GM12878 (cell line): ENCODE results near the gene SAPCD2. TPM values are rescaled to one million over a fixed set of nuclear protein-coding genes. Genes with fewer than 3 reads are reported as not detected.

ENCODE experiments used
- ATAC-seq: fragments of 200-7000 bp; cut with Tn5 transposase; 3 replicates; pipeline ENCODE4 v1.9.1; 2020; ENCODE audit warnings: mild to moderate bottlenecking, moderate library complexity
- BruUV-seq: library from RNA; stranded (reverse); fragments of 400-500 nt; replicated peaks from 2 replicates; lab custom pipeline; 2021; lab: Mats Ljungman, UMichigan
- CTCF ChIA-PET: fragments of 300-600 bp; sonication (Branson Sonifier 250); formaldehyde crosslinking; extraction: SDS; loops from one replicate; lab custom pipeline; 2021; ENCODE audit warnings: inconsistent platforms; lab: Yijun Ruan, JAX
- POLR2A ChIA-PET: fragments of 350-600 bp; formaldehyde crosslinking; extraction: SDS; loops from one replicate; lab custom pipeline; 2021; ENCODE audit warnings: inconsistent platforms; lab: Charles Lee
- RAD21 ChIA-PET: fragments of 300-600 bp; sonication (Branson Sonifier 250); formaldehyde crosslinking; loops from one replicate; lab custom pipeline; 2023; ENCODE audit warnings: antibody characterized with exemption; ENCODE audit not compliant: unreplicated experiment; lab: Charles Lee
- SMC1A ChIA-PET: fragments of 300-600 bp; sonication (Branson Sonifier 250); formaldehyde crosslinking; loops from one replicate; lab custom pipeline; 2023; ENCODE audit not compliant: unreplicated experiment, uncharacterized antibody; lab: Charles Lee
- DNase-seq: peaks from one replicate; pipeline ENCODE4 v3.0.0-alpha.2; 2011; ENCODE audit warnings: low read depth, low spot score
- FAIRE-seq: peaks from 3 replicates; lab custom pipeline; 2011; peaks lifted over from hg19 to GRCh38; lab: Jason Lieb, UNC
- H2AFZ ChIP-seq: 2 replicates; pipeline ENCODE4 v1.6.0; 2011; ENCODE audit warnings: low read depth, low read length, control low read depth; ENCODE audit not compliant: control insufficient read depth
- H3K27ac ChIP-seq: 2 replicates; pipeline ENCODE4 v1.5.1; 2011; ENCODE audit warnings: control low read depth; ENCODE audit not compliant: control insufficient read depth, insufficient read depth
- H3K27me3 ChIP-seq, 2 experiments: replicated peaks in 1 of 2; 2 replicates each; pipeline versions ENCODE4 v1.6.0 to v1.6.1; 2011; ENCODE audit warnings: low read length in 1 of 2; ENCODE audit not compliant: control insufficient read depth in 2 of 2, insufficient read depth in 2 of 2
- H3K36me3 ChIP-seq, 2 experiments: 2 replicates each; pipeline ENCODE4 v1.5.1; 2011; ENCODE audit warnings: low read length in 1 of 2; ENCODE audit not compliant: control insufficient read depth in 2 of 2, insufficient read depth in 2 of 2
- H3K4me1 ChIP-seq: 2 replicates; pipeline ENCODE4 v1.6.1; 2011; ENCODE audit warnings: mild to moderate bottlenecking, low read length, moderate library complexity, mixed read lengths; ENCODE audit not compliant: control insufficient read depth, insufficient read depth
- H3K4me2 ChIP-seq: 2 replicates; pipeline ENCODE4 v1.6.0; 2011; ENCODE audit warnings: control low read depth; ENCODE audit not compliant: control insufficient read depth, insufficient read depth
- H3K4me3 ChIP-seq: fragments of 200-600 bp; sonication (generic); 2 replicates; pipeline ENCODE4 v1.5.1; 2016
- H3K79me2 ChIP-seq: 2 replicates; pipeline ENCODE4 v1.6.0; 2011; ENCODE audit warnings: low read length; ENCODE audit not compliant: control insufficient read depth, insufficient read depth
- H3K9ac ChIP-seq: 2 replicates; pipeline ENCODE4 v1.8.0; 2011; ENCODE audit warnings: low read length, control low read depth, mixed read lengths; ENCODE audit not compliant: control insufficient read depth, insufficient read depth
- H3K9me3 ChIP-seq: replicated peaks from 3 replicates; pipeline ENCODE4 v1.5.1; 2011; ENCODE audit warnings: mild to moderate bottlenecking, low read length; ENCODE audit not compliant: control insufficient read depth, insufficient read depth
- H4K20me1 ChIP-seq: 2 replicates; pipeline ENCODE4 v1.6.0; 2011; ENCODE audit not compliant: control insufficient read depth, insufficient read depth
- CEBPZ ChIP-seq: fragments of 150-350 bp; IDR thresholded peaks from 2 replicates; pipeline ENCODE4 v1.6.1; 2016; ENCODE audit warnings: low read depth, low read length
- HCFC1 ChIP-seq: fragments of 150-350 bp; IDR thresholded peaks from 2 replicates; pipeline ENCODE4 v1.6.1; 2014; ENCODE audit warnings: low read length
- IRF5 ChIP-seq: fragments of 450-650 bp; IDR thresholded peaks from 2 replicates; pipeline ENCODE4 v1.6.1; 2017; ENCODE audit warnings: borderline replicate concordance
- KDM1A ChIP-seq: fragments of 200-600 bp; sonication (generic); IDR thresholded peaks from 2 replicates; pipeline ENCODE4 v1.6.1; 2016; ENCODE audit warnings: borderline replicate concordance
- NFIC ChIP-seq: IDR thresholded peaks from 2 replicates; pipeline ENCODE4 v1.6.1; 2012; ENCODE audit warnings: low read depth, mild to moderate bottlenecking, inconsistent platforms, low read length, moderate library complexity
- NR2C1 ChIP-seq: fragments of 450-650 bp; IDR thresholded peaks from 2 replicates; pipeline ENCODE4 v1.6.1; 2017; ENCODE audit warnings: antibody characterized with exemption, mild to moderate bottlenecking, moderate library complexity
- PAX8 ChIP-seq: fragments of 450-650 bp; IDR thresholded peaks from 2 replicates; pipeline ENCODE4 v1.6.1; 2017; ENCODE audit warnings: mild to moderate bottlenecking, moderate library complexity
- RAD21 ChIP-seq: IDR thresholded peaks from 2 replicates; pipeline ENCODE4 v1.6.1; 2011; ENCODE audit warnings: mild to moderate bottlenecking, low read depth, low read length, moderate library complexity; ENCODE audit not compliant: insufficient read depth
- RBBP5 ChIP-seq: fragments of 200-600 bp; sonication (generic); conservative IDR thresholded peaks from 2 replicates; pipeline ENCODE4 v1.6.1; 2016
- RUNX3 ChIP-seq: IDR thresholded peaks from 2 replicates; pipeline ENCODE4 v1.6.1; 2012; ENCODE audit warnings: low read length, inconsistent platforms
- SMAD1 ChIP-seq: fragments of 450-650 bp; IDR thresholded peaks from 2 replicates; pipeline ENCODE4 v1.6.1; 2018; ENCODE audit warnings: mild to moderate bottlenecking, low read depth; ENCODE audit not compliant: partially characterized antibody
- SREBF2 ChIP-seq: IDR thresholded peaks from 2 replicates; pipeline ENCODE4 v1.6.1; 2012; ENCODE audit warnings: mild to moderate bottlenecking, low read length
- STAT1 ChIP-seq: fragments of 450-650 bp; conservative IDR thresholded peaks from 2 replicates; pipeline ENCODE4 v1.6.1; 2014; ENCODE audit warnings: antibody characterized with exemption, mild to moderate bottlenecking
- ZNF274 ChIP-seq: IDR thresholded peaks from one replicate; pipeline ENCODE4 v1.8.0; 2011; ENCODE audit not compliant: insufficient read length, insufficient read depth
- ZNF687 ChIP-seq: fragments of 450-650 bp; IDR thresholded peaks from 2 replicates; pipeline ENCODE4 v1.6.1; 2017; ENCODE audit warnings: mild to moderate bottlenecking, moderate library complexity
- whole genome bisulfite sequencing: methylation state at CpG from one replicate; pipeline ENCODE4 v1.1.6; 2016; ENCODE audit warnings: low lambda C conversion rate; ENCODE audit not compliant: insufficient replicate concordance, insufficient coverage; ENCODE audit errors: missing lambda C conversion rate; 5-methylcytosine and 5-hydroxymethylcytosine counted together
- in situ Hi-C: fragments of 300-500 bp; cut with MboI; formaldehyde crosslinking; loops from 9 replicates; pipeline ENCODE4 v1.14.3; 2018; ENCODE audit warnings: mixed read lengths
- intact Hi-C: fragments of 100-400 bp; cut with micrococcal nuclease; formaldehyde crosslinking; loops from one replicate; pipeline ENCODE4 v1.14.2; 2022; ENCODE audit not compliant: unreplicated experiment
- polyA plus RNA-seq, 11 experiments: library from polyadenylated mRNA; depleted of rRNA in 4 of 11; unstranded in 6 of 11; stranded (reverse) in 5 of 11; fragments of >200 nt; fragmentation: Nextera tagmentation in 4 of 11; fragmentation: Illumina TruSeq in 1 of 11; extraction: Ambion mirVana in 4 of 11; extraction: Trizol in 1 of 11; gene quantifications; 1 replicate in 1 of 11; 2 replicates in 10 of 11; pipeline versions ENCODE4 v1.2.1 to v1.2.3, GENCODE V29; 2011 to 2016; ENCODE audit warnings: inconsistent platforms in 2 of 11, missing spikeins in 2 of 11, low read depth in 1 of 11
- total RNA-seq, 4 experiments: library from RNA; depleted of rRNA in 3 of 4; stranded (reverse); fragments of >200 nt in 3 of 4; fragmentation: Illumina TruSeq in 1 of 4; extraction: Trizol in 1 of 4; gene quantifications; 2 replicates each; pipeline versions ENCODE4 v1.2.1 to v1.2.3, GENCODE V29; 2013 to 2021
- TF ChIP-seq, protein P1 (sequence below): fragments of 450-650 bp; conservative IDR thresholded peaks from 2 replicates; pipeline ENCODE4 v1.6.1; 2017; ENCODE audit warnings: mild to moderate bottlenecking, moderate library complexity

The SAPCD2 gene
- total and polyA plus RNA-seq, 10 of the 15 experiments (the other 5 are each of a cell fraction or from before 2014, with no cell fraction given): 1.6 to 35.2 (median 7.2) TPM

DNA sequence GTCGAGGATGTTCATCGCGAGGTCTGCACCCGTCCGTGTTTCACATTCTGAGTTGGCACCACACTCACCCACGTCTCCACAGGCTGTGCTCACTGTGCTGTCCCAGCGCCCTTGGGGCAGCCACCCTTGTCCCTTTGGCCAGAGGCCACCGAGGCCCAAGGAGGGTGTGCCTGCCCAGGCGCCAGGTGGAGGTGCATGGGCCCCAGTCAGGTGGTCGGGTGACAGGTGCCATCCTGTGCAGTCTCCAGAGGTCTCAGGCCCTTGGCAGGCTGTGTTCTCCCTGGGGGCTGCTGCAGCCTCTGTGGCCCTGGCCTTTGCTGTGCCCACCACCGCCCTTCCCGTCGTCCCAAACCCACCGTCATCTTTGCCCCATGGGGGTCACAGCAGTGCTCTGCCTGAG lies 28.9 kb upstream of the SAPCD2 start:
- intact Hi-C loops (no loop called here), in situ Hi-C loops (no loop called here)
- ChIA-PET POLR2A (no interaction called here), CTCF (no interaction called here), RAD21 (no interaction called here), SMC1A (no interaction called here)
- Histone ChIP-seq H3K79me2 (no peaks in the 10 kb centered on the region), H3K4me1 (peaks cover 11% of the 10 kb centered on the region), H3K27ac (no peak overlapping the region), H3K4me2 (no peak overlapping the region), H4K20me1 (no peaks in the 10 kb centered on the region), H3K4me3 (no peak overlapping the region), H3K27me3 (no peaks in the 10 kb centered on the region), H3K9ac (no peak overlapping the region), H3K9me3 (peaks cover 15% of the 10 kb centered on the region; the same call in 2 of the 3 replicates), H2AFZ (no peak overlapping the region), H3K36me3 (peaks cover 32 to 49% of the 10 kb centered on the region in 2 experiments; a peak in 3 of 4 replicates)
- ATAC-seq (no peak), DNase-seq (no peak), FAIRE-seq (no peak)
- 84% methylated on average over 14 of the region's 14 CpGs for WGBS
- BruUV-seq: no TSS peak
- TF ChIP-seq RAD21 (no peak), SMAD1 (no peak), NFIC (no peak), RUNX3 (no peak), PAX8 (no peak), RBBP5 (no peak), ZNF274 (no peak), NR2C1 (no peak), SREBF2 (no peak), KDM1A (no peak), STAT1 (no peak), CEBPZ (no peak), ZNF687 (no peak), IRF5 (no peak), HCFC1 (no peak)
- TF ChIP-seq, protein P1, sequence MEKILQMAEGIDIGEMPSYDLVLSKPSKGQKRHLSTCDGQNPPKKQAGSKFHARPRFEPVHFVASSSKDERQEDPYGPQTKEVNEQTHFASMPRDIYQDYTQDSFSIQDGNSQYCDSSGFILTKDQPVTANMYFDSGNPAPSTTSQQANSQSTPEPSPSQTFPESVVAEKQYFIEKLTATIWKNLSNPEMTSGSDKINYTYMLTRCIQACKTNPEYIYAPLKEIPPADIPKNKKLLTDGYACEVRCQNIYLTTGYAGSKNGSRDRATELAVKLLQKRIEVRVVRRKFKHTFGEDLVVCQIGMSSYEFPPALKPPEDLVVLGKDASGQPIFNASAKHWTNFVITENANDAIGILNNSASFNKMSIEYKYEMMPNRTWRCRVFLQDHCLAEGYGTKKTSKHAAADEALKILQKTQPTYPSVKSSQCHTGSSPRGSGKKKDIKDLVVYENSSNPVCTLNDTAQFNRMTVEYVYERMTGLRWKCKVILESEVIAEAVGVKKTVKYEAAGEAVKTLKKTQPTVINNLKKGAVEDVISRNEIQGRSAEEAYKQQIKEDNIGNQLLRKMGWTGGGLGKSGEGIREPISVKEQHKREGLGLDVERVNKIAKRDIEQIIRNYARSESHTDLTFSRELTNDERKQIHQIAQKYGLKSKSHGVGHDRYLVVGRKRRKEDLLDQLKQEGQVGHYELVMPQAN: no peak
